Measurements from ENCODE around the gene CHD2.
"Not testable (repeated sequence)": the region's sequence is repeated elsewhere in the genome, so short reads cannot be mapped to it uniquely, and the experiment has no call there.

CHD2 gene

DNA sequence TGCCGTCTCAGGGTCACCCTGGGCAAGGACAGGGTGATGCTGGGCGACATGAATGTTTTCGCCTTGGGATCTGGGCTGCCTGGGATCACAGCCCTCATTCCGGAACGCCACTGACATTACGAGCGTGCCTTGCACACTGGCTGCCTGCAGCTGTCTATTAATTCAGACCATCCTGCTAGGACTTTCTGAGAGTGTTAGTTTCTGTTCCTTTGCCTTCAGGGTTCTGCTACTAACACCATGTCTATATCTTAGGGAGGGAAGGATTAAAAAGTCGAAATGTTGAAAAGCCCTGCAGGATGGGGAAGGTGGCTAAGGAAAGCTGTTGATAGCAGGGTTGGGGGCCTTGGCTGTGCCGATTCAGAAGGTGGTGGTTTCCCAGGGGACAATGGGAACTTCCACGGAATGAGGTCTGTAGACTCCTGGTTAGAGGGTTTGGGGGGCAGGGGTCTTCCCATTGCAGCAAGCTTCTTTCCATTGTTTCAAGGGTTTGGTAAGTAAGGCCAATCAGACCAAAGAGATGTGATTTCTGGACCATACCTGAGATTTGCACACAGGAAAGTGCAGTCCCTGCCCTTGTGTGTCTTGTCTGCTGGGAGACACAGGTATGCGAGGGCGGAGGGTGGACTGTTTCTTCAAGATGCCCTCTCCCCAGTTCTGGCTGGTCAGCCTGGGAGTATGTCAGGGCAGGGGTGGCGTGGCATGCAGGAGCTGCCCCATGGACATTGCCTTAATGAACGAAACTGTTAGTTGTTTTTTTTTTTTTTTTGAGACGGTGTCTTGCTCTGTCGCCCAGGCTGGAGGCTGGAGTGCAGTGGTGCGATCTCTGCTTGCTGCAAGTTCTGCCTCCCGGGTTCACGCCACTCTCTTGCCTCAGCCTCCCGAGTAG is 137.9 kb downstream of the CHD2 start:
- DNase-seq: no peak

DNA sequence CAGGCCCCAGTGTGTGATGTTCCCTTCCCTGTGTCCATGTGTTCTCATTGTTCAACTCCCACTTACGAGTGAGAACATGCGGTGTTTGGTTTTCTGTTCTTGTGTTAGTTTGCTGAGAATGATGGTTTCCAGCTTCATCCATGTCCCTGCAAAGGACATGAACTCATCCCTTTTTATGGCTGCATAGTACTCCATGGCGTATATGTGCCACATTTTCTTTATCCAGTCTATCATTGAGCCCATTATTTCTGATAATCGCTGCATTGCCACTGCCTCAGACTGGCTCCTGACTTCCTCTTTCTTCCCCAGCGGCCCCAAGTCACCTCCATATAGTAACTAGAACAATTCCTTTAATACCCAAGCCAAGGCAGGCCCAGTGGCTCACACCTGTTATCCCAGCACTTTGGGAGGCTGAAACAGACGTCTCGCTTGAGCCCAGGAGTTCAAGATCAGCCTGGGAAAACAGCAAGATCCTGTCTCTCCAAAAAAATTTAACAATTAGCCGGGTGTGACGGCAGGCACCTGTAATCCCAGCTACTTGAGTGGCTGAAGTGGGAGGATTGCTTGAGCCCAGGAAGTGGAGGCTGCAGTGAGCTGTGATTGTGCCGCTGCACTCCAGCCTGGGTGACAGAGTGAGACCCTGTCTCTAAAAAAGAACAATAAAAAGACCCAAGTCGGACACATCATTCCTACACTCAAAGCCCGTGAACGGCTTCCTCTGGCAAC is 139.6 kb downstream of the CHD2 start:
- DNase-seq: not testable (repeated sequence)

GRCh38 chr15:93040288-93041158 is 140.4 kb downstream of the CHD2 start:
- no peak for DNase-seq

DNA sequence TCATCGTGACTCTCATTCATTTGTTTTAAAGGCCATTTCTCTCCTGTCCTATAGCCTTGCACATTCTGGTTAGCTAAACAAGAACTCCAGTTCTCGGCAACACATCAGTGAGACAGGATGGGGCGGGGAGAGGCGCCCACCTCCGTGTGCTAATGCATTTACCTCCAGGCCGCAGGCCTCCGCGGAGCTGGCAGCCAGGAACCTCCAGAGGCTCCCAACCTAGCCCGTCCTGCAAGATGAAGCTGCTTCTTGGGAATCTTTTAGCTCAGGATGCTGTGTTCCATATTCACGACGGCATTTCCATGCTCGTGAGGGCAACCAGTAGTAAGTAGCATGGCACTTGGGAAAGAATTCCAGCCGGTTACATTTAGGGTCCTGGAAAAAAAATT is 141.0 kb downstream of the CHD2 start:
- DNase-seq: no peak

- no peak for DNase-seq
These were observed 142.1 kb downstream of the CHD2 start for GRCh38 chr15:93042211-93042610.

DNA sequence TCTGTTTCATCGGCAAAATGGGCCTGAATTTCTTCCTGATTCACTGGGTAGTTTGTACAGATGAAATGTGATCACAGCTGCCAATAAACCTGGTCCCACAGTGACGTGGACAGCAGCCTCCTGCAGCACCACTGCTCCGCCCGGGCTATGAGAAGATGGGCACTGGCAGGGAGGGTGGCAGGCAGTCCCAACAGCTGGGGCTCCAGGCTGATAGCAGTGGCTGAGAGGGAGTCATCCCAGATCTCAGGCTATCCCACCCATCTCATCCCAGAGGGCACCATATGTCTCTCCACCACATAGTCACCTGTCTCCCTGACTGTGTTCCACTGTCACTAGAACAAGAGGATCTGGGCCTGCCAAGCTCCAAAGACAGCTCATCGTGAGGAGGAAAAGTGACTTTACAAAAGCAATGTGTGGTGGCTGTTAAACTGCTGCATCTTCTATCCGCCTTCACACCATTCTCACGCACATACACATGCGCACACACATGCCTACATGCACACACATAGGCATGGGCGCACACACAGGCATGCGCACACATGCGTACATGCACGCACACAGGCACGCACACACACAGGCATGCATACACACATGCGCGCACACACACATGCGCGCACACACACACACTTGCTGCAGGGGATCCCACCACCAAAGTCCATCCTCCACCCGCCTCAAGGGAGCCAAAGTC is 142.7 kb downstream of the CHD2 start:
- DNase-seq: no peak

DNA sequence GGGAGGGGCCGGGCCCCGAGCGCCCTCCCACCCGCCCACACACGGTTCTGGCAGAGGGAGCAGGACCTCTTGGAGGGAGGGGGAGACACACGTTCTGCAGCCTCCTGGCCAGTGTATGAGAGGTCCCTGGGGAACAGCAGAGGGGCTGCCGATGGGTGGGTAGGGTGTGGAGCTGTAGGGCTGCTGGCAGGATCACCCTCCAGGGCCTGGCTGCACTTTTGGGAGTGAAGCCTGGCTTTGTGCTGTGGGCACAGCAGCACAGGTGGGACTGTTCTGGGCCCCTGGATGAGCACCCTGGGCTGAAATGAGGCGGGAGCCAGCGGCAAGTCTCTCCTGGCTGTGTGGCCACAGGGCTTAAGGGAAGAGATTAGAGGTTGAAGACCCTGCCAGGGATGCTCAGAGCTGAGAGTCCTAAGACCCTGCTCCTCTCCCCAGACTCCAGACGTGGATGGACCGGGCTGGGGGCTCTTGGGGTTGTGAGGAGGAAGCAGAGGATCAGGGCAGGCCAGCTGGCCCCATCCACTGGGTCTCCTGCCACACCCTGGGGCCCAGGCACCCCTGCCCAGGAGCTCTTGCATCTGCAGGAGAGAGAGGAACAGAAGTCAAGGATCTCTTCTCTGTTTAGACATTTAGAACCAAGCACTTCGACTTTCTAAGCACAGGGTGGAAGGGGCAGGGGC is 143.6 kb downstream of the CHD2 start:
- no peak for DNase-seq

DNA sequence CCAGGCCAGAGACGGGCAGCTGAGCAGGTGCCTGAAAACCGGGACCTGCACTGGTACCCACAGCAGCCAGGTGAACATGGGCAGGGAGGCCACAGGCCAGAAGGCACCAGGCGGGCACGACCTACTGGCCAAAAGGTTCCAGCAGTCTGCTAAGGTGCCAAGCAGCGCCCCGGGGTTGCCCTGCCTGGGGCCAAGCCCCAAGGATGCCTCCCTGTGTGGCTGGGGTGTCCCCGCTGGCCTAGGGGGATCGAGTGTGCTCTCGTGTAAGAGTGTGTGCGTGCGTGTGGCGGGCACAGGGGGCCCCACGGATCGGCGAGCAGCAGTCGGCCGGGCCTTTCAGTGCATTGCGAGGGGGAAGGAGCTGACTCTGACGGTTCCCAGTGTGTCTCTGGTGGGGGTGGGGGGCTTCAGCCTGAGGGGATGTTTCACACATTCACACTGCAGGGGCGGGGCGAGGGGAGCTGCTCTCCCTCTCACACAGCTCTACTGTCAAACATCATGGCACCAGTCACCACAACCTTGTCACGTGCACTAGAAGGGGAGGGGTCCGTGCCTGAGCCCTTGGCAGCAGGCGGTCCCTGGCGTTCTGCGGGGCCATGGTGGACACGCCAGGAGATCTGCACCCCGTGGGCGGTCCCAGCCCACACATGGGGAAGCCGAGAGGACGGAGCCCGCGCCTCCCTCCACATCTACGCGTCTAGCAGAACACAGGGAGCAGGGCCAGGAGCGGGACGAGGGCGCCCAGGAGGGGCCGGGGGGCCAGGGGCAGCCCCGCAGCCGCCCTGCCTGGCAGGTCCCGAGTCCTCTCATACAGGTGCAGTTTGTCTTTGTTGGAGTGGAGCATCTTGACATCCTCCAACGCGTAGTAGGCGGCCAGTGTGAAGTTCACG is 144.4 kb downstream of the CHD2 start:
- DNase-seq: no peak

GRCh38 chr15:93045191-93045785 is 145.2 kb downstream of the CHD2 start:
- no peak for DNase-seq

DNA sequence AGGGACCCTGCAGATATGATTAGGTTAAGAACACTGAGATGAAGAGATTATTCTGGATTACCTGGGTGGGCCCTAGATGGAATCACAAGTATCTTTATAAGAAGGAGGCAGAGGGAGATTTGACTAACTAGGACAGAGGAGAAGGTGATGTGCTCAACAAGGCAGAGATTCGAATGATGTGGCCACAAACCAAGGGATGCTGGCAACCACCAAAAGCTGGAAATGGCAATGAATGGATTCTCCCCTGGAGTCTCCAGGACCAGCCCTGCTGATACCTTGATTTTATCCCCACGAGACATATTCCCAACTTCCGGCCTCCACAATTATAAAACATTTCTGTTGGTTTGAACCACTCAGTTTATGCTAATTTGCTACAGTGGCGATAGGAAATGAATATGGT is 146.0 kb downstream of the CHD2 start:
- DNase-seq: no peak

- no peak for DNase-seq
These were observed 146.6 kb downstream of the CHD2 start for GRCh38 chr15:93046721-93047120.

GRCh38 chr15:93047621-93048425 is 147.7 kb downstream of the CHD2 start:
- peak; percentile 71 for DNase-seq

DNA sequence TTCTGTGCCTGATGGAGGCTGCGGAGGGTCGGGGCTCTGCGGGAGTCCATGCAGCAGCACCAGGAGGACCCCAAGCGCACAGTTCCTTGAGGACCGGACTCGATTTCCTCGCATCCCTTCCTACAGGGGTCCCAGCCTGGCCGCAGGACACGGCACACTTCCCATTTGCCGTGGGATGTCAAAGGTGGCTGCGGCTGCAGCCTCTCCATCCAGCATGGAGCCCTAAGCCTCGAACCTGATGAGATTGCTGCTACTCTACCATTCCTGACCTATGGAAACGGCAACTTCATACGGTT is 148.2 kb downstream of the CHD2 start:
- DNase-seq: no peak

- no peak for DNase-seq
These were observed 148.6 kb downstream of the CHD2 start for GRCh38 chr15:93048759-93049161.

- DNase-seq: no peak
These were observed 149.1 kb downstream of the CHD2 start for GRCh38 chr15:93049233-93049632.

- DNase-seq: peak; percentile 30
These were observed 149.9 kb downstream of the CHD2 start for GRCh38 chr15:93049914-93050578.

DNA sequence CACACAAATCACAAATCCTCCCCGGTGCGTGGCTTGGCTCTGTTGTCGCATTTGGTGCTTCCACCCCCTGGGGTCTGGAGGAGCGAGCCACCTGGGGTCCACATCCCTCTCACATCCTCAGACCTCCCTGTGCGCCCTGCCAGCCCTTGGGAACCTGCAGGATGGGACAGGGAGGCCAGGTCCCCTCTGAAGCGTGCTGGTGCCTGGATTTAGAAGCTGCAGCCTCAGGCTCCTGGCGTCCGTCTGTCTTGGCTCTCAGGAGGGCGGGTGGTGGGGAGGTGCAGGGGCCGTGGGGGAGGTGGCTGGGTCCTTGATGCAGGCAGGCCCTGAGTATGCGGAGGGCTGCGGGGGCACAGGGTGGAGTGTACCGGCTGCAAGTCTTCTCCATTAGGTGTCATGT is 150.5 kb downstream of the CHD2 start:
- no peak for DNase-seq

- DNase-seq: no peak
These were observed 151.3 kb downstream of the CHD2 start for GRCh38 chr15:93051236-93052089.
